Panc1 (cell line): ENCODE data around the gene SMIM12. TPM values are rescaled to one million over a fixed set of nuclear protein-coding genes. Genes with fewer than 3 reads are reported as not detected.

ENCODE experiments used
- ATAC-seq: fragments of 200-7000 bp; cut with Tn5 transposase; 2 replicates; pipeline ENCODE4 v1.9.1; 2020; ENCODE audit warnings: mild to moderate bottlenecking, moderate library complexity
- BruUV-seq: library from RNA; stranded (reverse); fragments of 400-500 nt; replicated peaks from 2 replicates; lab custom pipeline; 2021; lab: Mats Ljungman, UMichigan
- CTCF ChIA-PET: fragments of 300-600 bp; sonication (Branson Sonifier 250); formaldehyde crosslinking; loops from one replicate; lab custom pipeline; 2022; ENCODE audit warnings: antibody characterized with exemption; lab: Charles Lee
- POLR2A ChIA-PET: fragments of 300-600 bp; sonication (Branson Sonifier 250); formaldehyde crosslinking; loops from one replicate; lab custom pipeline; 2022; ENCODE audit warnings: antibody characterized with exemption; lab: Charles Lee
- DNase-seq: peaks from one replicate; pipeline ENCODE4 v3.0.0-alpha.2; 2010; ENCODE audit warnings: low read depth, low spot score
- H3K27ac ChIP-seq: 2 replicates; pipeline ENCODE4 v1.5.1; 2011; ENCODE audit warnings: mild to moderate bottlenecking, low read length, inconsistent platforms
- H3K27me3 ChIP-seq: fragments of 200-500 bp; sonication (Bioruptor generic); 2 replicates; pipeline ENCODE4 v1.6.0; 2014; ENCODE audit warnings: low read length, inconsistent platforms; ENCODE audit not compliant: control insufficient read depth, insufficient read depth
- H3K36me3 ChIP-seq: fragments of 200-500 bp; sonication (Bioruptor generic); 2 replicates; pipeline ENCODE4 v1.5.1; 2014; ENCODE audit warnings: inconsistent platforms, mild to moderate bottlenecking, low read length, moderate library complexity; ENCODE audit not compliant: control insufficient read depth, insufficient read depth
- H3K4me1 ChIP-seq: 2 replicates; pipeline ENCODE4 v1.5.1; 2011; ENCODE audit warnings: inconsistent platforms, mild to moderate bottlenecking, low read length, moderate library complexity; ENCODE audit not compliant: control insufficient read depth, insufficient read depth
- H3K4me3 ChIP-seq, 2 experiments: 2 replicates each; pipeline ENCODE4 v1.5.1; 2011 to 2012; ENCODE audit warnings: low read depth in 2 of 2, low read length in 2 of 2, mild to moderate bottlenecking in 2 of 2, inconsistent platforms in 1 of 2, moderate library complexity in 1 of 2
- H3K9me3 ChIP-seq: fragments of 200-500 bp; sonication (Bioruptor generic); 2 replicates; pipeline ENCODE4 v1.5.1; 2014; ENCODE audit warnings: low read depth, mild to moderate bottlenecking, inconsistent platforms, low read length, moderate library complexity; ENCODE audit not compliant: control insufficient read depth, insufficient read depth
- CTCF ChIP-seq: fragments of 450-650 bp; IDR thresholded peaks from 2 replicates; pipeline ENCODE4 v1.5.1; 2017; ENCODE audit warnings: mild to moderate bottlenecking
- POLR2AphosphoS5 ChIP-seq: IDR thresholded peaks from 2 replicates; pipeline ENCODE4 v1.6.1; 2012; ENCODE audit warnings: mild to moderate bottlenecking, low read depth, low read length, moderate library complexity
- REST ChIP-seq, 2 experiments: IDR thresholded peaks; 2 replicates each; pipeline ENCODE4 v1.6.1; 2011 to 2012; ENCODE audit warnings: low read depth in 2 of 2, control low read depth in 1 of 2, low read length in 1 of 2, mild to moderate bottlenecking in 1 of 2, moderate library complexity in 1 of 2; ENCODE audit not compliant: insufficient read depth in 1 of 2
- SIN3A ChIP-seq: IDR thresholded peaks from 2 replicates; pipeline ENCODE4 v1.6.1; 2012; ENCODE audit warnings: low read depth, mild to moderate bottlenecking, low read length, moderate library complexity, borderline replicate concordance; ENCODE audit not compliant: insufficient read depth
- TCF7L2 ChIP-seq: IDR thresholded peaks from 2 replicates; pipeline ENCODE4 v1.6.1; 2011; ENCODE audit warnings: mild to moderate bottlenecking, low read depth, low read length, inconsistent platforms
- in situ Hi-C: cut with HindIII; loops from 2 replicates; pipeline ENCODE4 v1.10.0; 2016; ENCODE audit warnings: low sequenced_read_pairs, low pct_unique_long_range_greater_than_20kb
- intact Hi-C: fragments of 100-400 bp; cut with micrococcal nuclease; formaldehyde crosslinking; loops from one replicate; pipeline ENCODE4 v1.10.0; 2022; ENCODE audit not compliant: unreplicated experiment
- total RNA-seq: library from RNA; stranded (reverse); gene quantifications from one replicate; pipeline ENCODE4 v1.2.1, GENCODE V29; 2021; ENCODE audit not compliant: unreplicated experiment

SMIM12 gene
- total RNA-seq, 1 experiment from 2014 or later = 47.5 TPM

GRCh38 chr1:34865981-34866761 lies 6.6 kb upstream of the SMIM12 start:
- in situ Hi-C loops = no loop called here
- BruUV-seq = no TSS peak
- ATAC-seq = peak; percentile 85

More at GRCh38 chr1:34865981-34866761, 6.6 kb upstream of the SMIM12 start:
- DNase-seq = peak; percentile 62
- H3K36me3 ChIP-seq = no peaks in the 10 kb centered on the region
- H3K27me3 ChIP-seq = peaks cover 2% of the 10 kb centered on the region
- no peaks in the 10 kb centered on the region for H3K9me3 ChIP-seq
- ChIA-PET POLR2A (no interaction called here), CTCF (interaction anchor here (0.6 to 1.1 kb wide), 7 partner anchors 13 to 1604 kb away, joined by 3 to 11 read pairs (median 5); no protein-coding TSS in a partner anchor)
- no peaks in the 10 kb centered on the region for H3K4me1 ChIP-seq
- peak overlapping the region; percentile 53 to 66 for H3K4me3 ChIP-seq
- peak overlapping the region; percentile 72 for H3K27ac ChIP-seq
- intact Hi-C loops = no loop called here
- TF ChIP-seq SIN3A (no peak), CTCF (peak; percentile 99), TCF7L2 (no peak), POLR2AphosphoS5 (0 out of 2 replicates have a peak, but pooled peaks have one; percentile 16), REST (IDR thresholded peaks at IDR 0.05; ENCODE audit: insufficient read depth in 1 of 2, low read depth in 2 of 2, low read length in 1 of 2) (0 out of 4 replicates have a peak, but pooled peaks of 1 of the 2 experiments have one; percentile 23)
